IPS-18a (cell line): Measurements from ENCODE around the gene TTC39A.
"Not testable (repeated sequence)": the region's sequence is repeated elsewhere in the genome, so short reads cannot be mapped to it uniquely, and the experiment has no call there.

ENCODE experiments used
- H3K27ac ChIP-seq: one replicate; pipeline ENCODE4 v1.5.1; 2013; ENCODE audit warnings: low read length
- H3K27me3 ChIP-seq: one replicate; pipeline ENCODE4 v1.6.1; 2013; ENCODE audit warnings: mild to moderate bottlenecking, low read length; ENCODE audit not compliant: control insufficient read depth, insufficient read depth
- H3K36me3 ChIP-seq: one replicate; pipeline ENCODE4 v1.6.1; 2013; ENCODE audit warnings: low read depth, low read length; ENCODE audit not compliant: control insufficient read depth
- H3K4me1 ChIP-seq: one replicate; pipeline ENCODE4 v1.6.1; 2013; ENCODE audit warnings: low read depth, low read length; ENCODE audit not compliant: control insufficient read depth
- H3K4me3 ChIP-seq: one replicate; pipeline ENCODE4 v1.5.1; 2013; ENCODE audit warnings: low read length
- H3K9ac ChIP-seq: one replicate; pipeline ENCODE4 v1.6.1; 2013; ENCODE audit warnings: mild to moderate bottlenecking, low read length, moderate library complexity
- H3K9me3 ChIP-seq: one replicate; pipeline ENCODE4 v1.6.1; 2013; ENCODE audit warnings: low read depth, low read length; ENCODE audit not compliant: control insufficient read depth

Gene TTC39A

DNA sequence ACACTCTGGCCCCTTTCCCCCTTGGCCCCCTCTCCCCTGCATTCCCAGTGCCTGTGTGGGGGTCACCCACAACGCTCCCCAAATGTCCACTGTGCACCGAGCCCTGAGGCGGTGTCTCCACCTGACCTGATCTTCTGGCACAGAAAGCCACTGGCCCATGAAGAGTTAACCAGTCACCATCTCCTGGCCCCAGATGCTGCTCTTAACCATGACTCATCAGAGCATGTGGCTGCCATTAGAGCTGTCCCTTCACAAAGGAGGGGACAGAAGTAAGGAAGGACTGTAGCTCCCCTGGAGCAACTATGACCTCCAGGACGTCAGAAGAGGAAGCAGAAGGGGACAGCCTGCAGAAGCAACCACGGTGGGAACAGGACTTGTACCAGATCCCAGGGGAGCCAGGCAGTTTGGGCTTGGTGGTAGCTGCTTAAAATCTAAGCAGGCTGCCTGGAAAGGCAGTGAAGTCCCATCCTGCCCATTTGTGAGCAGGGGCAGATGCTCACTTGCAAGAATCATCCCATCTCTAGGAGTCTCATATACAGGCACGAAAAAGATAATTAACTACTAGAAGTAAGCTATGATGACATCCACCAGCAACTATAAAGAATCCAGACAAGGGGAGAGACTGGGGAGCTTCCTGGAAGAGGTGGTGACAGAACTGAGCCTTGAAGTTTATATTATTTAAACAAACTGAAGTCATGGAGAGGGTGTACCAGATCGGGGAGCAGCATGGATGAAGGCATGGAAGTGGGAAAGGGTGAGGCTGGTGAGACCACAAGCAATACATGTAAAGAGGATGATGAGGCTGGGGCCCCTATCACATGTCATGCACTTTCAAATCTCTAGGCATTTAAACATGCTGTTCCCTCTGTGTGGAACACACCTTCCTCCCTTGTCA lies 1.1 kb upstream of the TTC39A start:
- Histone ChIP-seq H3K9ac (peak overlapping the region; percentile 48), H3K4me3 (peak overlapping the region; percentile 71), H3K27me3 (peaks cover 19% of the 10 kb centered on the region), H3K27ac (no peak overlapping the region), H3K36me3 (no peaks in the 10 kb centered on the region), H3K4me1 (peaks cover 9% of the 10 kb centered on the region), H3K9me3 (no peaks in the 10 kb centered on the region)

DNA sequence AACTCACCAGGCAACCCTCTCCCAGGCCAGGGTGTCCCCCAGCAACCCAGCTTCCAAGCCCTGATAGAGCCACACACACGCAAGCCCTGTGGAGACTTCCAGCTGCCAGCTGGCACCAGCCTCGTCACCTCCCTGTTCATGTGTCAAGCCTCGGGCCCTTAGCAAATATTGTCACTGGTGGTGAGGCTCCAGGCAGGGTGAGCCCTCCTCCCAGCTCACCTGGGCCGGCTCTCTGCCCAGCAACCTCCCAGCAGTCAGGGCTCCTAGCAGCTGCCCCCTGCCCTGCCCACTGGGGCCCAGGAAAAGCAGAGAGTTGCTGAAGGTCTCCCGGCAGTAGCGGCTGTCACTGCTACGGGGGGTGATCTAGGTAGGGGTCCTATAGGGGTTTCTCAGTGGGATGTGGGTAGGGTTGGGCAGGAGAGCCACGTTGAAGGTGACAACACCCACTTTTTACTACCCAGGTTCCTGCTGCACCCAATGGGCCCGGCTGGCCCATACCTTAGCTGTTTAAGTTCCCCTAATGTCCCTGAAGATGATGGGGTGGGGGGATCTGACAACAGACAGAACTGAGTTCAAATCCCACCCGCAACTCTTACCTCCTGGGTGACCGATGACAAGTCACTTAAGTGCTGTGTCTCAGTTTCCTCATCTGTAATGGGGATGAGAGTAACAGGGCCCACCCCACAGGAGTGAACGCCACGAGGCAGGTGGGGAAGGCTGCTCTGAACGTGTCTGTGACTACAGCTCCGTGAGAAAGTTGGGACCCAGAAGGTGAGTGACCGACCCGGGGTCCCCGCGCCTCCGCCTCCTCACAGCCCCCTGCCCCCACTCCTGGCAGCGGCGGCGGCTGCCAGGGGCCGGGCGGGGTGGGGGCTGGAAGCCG lies 678 bp downstream of the TTC39A start:
- Histone ChIP-seq H3K9me3 (no peaks in the 10 kb centered on the region), H3K36me3 (no peaks in the 10 kb centered on the region), H3K4me1 (peaks cover 9% of the 10 kb centered on the region), H3K27ac (no peak overlapping the region), H3K4me3 (peak overlapping the region; percentile 30), H3K9ac (no peak overlapping the region), H3K27me3 (peaks cover 19% of the 10 kb centered on the region)

DNA sequence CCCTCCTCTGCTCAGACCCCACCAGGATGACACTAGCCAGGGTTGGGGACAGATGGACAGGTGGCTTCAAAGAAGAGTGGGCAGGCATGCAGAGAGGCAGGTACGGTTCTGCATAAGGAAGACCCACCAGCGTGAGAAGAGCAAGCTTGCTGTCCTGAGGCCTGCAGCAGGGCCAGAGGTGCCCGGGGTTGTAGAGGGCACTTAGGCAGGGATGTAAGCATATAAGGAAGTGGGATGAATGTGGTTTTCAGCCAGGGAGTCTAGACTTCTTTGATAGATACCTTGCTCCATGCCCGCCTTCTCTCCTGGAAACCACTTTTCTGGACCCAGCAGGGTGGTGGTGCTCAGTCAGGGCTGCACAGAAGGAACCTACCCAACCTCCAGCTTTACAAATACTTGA lies 1.4 kb downstream of the TTC39A start:
- H3K27ac ChIP-seq = no peak overlapping the region

GRCh38 chr1:51328279-51328678 lies 2.1 kb downstream of the TTC39A start:
- Histone ChIP-seq H3K9me3 (no peaks in the 10 kb centered on the region), H3K4me1 (peaks cover 9% of the 10 kb centered on the region), H3K27me3 (peaks cover 19% of the 10 kb centered on the region), H3K36me3 (no peaks in the 10 kb centered on the region), H3K27ac (no peak overlapping the region), H3K4me3 (no peak overlapping the region), H3K9ac (no peak overlapping the region)

More for the DNA sequence above, 1.4 kb downstream of the TTC39A start:
- no peak overlapping the region for H3K4me3 ChIP-seq
- H3K4me1 ChIP-seq = peaks cover 9% of the 10 kb centered on the region
- peaks cover 19% of the 10 kb centered on the region for H3K27me3 ChIP-seq
- H3K9me3 ChIP-seq = no peaks in the 10 kb centered on the region
- no peak overlapping the region for H3K9ac ChIP-seq
- H3K36me3 ChIP-seq = no peaks in the 10 kb centered on the region

DNA sequence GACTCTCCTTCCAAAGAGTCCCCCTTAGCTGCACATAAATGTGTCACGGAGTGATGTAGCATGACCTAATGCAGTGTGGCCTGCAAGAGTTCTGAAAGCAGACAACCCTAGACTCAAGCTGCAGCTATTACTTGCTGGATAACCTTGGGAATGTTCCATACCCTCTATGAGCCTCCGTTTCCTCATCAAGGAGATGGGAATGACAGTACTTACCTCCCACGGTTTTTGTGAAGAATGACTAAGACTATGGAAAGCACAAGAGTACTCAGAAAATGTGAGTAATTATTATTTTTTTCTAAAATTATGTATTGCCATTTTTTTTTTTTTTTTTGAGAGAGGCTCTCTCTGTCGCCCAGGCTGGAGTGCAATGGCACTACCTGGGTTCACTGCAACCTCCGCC lies 3.0 kb downstream of the TTC39A start:
- Histone ChIP-seq H3K9ac (no peak overlapping the region), H3K4me1 (peaks cover 9% of the 10 kb centered on the region), H3K9me3 (no peaks in the 10 kb centered on the region), H3K36me3 (no peaks in the 10 kb centered on the region), H3K4me3 (no peak overlapping the region), H3K27me3 (peaks cover 19% of the 10 kb centered on the region), H3K27ac (no peak overlapping the region)

- Histone ChIP-seq H3K9me3 (no peaks in the 10 kb centered on the region), H3K36me3 (no peaks in the 10 kb centered on the region), H3K27ac (no peak overlapping the region), H3K9ac (no peak overlapping the region), H3K27me3 (peaks cover 19% of the 10 kb centered on the region), H3K4me1 (peaks cover 9% of the 10 kb centered on the region), H3K4me3 (no peak overlapping the region)
Observed at GRCh38 chr1:51326839-51327238, 3.5 kb downstream of the TTC39A start.

DNA sequence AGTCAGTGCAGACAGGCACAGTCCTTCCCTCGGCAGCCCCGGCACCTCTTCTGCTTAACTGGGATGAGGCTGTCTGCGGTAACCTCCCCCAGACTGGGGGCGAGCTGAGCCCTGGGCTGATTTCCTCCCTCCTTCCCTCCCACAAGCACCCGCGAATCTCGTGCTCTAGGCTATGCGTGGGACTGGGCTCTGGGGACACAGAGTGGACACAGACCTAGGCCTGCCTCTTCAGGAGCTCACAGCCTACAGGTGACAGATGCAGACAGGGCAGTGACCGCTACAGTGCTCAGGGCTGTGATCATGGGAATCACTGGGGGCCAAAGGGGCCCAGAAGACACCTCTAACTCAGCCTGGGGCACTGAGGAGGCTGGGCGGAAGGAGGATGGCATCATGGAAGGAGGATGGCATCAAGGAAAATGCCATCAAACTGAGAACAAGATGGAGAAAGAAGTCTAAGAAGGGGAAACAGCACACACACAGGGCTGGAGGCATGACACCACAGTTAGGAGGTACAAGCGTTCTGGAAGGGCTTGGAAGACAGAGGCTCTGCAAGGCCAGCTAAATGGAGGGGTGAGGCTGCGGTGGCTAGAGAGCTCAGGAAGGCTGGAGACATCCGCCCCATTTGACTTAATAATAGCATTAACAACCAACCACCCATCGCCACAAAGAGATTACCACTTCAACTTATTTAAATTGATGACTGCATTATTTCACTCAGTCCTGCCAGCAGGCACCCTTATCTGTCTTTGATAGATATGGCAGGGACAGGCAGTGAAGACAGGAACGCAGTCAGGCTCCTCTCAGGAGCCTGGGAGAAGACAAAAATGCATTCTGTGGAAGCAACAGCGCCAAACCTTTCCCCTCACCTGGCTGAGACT lies 4.2 kb downstream of the TTC39A start:
- Histone ChIP-seq H3K4me1 (peaks cover 4% of the 10 kb centered on the region), H3K9ac (no peak overlapping the region), H3K27me3 (peaks cover 18% of the 10 kb centered on the region), H3K4me3 (no peak overlapping the region), H3K9me3 (no peaks in the 10 kb centered on the region), H3K27ac (no peak overlapping the region), H3K36me3 (no peaks in the 10 kb centered on the region)

- Histone ChIP-seq H3K4me3 (no peak overlapping the region), H3K27ac (no peak overlapping the region), H3K4me1 (no peaks in the 10 kb centered on the region), H3K36me3 (no peaks in the 10 kb centered on the region), H3K9me3 (no peaks in the 10 kb centered on the region), H3K9ac (no peak overlapping the region), H3K27me3 (peaks cover 12% of the 10 kb centered on the region)
Observed at GRCh38 chr1:51325391-51325790, 5.0 kb downstream of the TTC39A start.

DNA sequence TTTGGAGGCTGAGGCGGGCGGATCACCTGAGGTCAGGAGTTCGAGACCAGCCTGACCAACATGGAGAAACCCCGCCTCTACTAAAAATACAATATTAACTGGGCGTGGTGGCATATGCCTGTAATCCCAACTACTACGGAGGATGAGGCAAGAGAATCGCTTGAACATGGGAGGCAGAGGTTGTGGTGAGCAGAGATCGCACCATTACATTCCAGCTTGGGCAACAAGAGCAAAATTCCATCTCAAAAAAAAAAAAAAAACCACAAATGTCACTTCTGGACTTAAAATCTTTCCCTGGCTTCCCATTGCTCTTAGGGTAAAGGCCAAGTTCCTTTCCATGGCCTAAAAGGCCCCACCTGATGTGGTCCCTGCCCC lies 5.4 kb downstream of the TTC39A start:
- peaks cover 11% of the 10 kb centered on the region for H3K27me3 ChIP-seq
- H3K9me3 ChIP-seq, H3K4me3 ChIP-seq, H3K36me3 ChIP-seq, H3K9ac ChIP-seq, H3K4me1 ChIP-seq, H3K27ac ChIP-seq: not testable (repeated sequence)

GRCh38 chr1:51324251-51325010 lies 5.9 kb downstream of the TTC39A start:
- no peak overlapping the region for H3K27ac ChIP-seq
- H3K9ac ChIP-seq = no peak overlapping the region
- no peaks in the 10 kb centered on the region for H3K4me1 ChIP-seq
- H3K36me3 ChIP-seq = no peaks in the 10 kb centered on the region
- H3K27me3 ChIP-seq = peaks cover 6% of the 10 kb centered on the region
- H3K4me3 ChIP-seq = no peak overlapping the region
- no peaks in the 10 kb centered on the region for H3K9me3 ChIP-seq
